ENCODE measurements around the gene PELI2.

The PELI2 gene

DNA sequence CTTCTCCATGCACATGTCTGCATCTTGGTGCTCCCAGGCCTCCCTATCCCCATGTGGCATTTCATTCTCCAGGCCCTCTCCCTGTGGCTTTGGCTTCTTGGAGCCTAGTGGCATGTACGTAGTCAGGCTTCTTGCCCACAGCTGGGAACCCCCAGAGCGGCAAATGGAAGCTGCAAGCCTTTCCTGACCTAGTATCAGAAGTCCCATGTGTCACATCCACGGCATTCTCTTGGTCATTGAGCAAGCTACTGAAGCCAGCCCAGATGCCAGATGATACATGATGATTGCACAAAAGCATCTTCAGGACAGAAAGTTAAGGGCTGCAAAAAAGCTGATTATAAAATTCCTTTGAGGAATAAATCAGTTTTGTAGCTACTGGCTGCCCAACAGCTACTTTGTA lies 154.9 kb downstream of the PELI2 start:
- FAIRE-seq = no peak
- no peak for TF ChIP-seq POLR2AphosphoS5 (IDR thresholded peaks at IDR 0.05; ENCODE audit: low read depth, low read length)

DNA sequence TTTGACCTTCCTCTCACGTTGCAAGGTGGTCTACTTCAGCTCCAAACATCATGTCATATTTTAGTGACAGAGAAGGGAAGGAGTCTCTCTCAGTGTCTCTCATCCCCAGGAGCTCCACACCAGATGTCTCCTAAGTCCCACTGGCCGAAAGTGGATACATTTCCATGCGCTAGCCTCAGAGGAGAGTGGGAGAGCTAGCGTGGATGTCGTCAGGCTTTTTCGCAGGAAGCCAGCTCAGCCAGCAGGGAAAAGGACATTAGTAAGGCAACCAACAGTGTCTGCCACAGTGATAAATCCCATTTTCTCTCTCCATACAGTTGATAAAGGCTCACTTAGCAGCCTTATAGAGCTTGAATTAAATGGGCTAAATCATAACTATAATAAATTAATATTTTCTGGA lies 155.7 kb downstream of the PELI2 start:
- DNase-seq (ENCODE audit: insufficient read length) = no peak

More for the DNA sequence above, 154.9 kb downstream of the PELI2 start:
- DNase-seq (ENCODE audit: insufficient read length) = no peak

DNA sequence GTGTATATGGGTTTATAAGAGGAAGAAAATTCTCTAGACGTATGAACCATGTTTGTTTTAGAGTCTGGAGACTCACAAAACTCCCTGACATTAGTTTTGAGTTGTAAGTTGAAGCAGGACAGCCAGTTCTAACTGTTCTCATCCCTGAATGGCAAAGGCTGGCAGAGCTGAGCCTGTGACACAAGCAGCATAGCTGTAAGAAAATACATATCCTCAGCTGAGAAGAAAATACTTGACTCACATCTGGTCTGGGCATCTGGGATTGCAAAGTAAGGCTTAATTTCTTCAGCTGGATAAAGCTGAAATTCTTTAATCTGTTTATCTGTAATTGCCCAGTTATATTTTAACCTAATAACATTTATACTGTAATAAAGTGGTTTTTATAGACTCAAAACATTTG lies 156.3 kb downstream of the PELI2 start:
- TF ChIP-seq POLR2AphosphoS5 (IDR thresholded peaks at IDR 0.05; ENCODE audit: low read depth, low read length) (no peak), POLR2A (IDR thresholded peaks at IDR 0.05; ENCODE audit: low read depth, low read length) (no peak), TAF1 (IDR thresholded peaks at IDR 0.05; ENCODE audit: borderline replicate concordance, low read depth, low read length) (no peak)
- FAIRE-seq (no peak), DNase-seq (ENCODE audit: insufficient read length) (no peak)

More for the DNA sequence above, 155.7 kb downstream of the PELI2 start:
- no peak for TF ChIP-seq POLR2A (IDR thresholded peaks at IDR 0.05; ENCODE audit: low read depth, low read length)
- no peak for TF ChIP-seq TAF1 (IDR thresholded peaks at IDR 0.05; ENCODE audit: borderline replicate concordance, low read depth, low read length)
- no peak for TF ChIP-seq POLR2AphosphoS5 (IDR thresholded peaks at IDR 0.05; ENCODE audit: low read depth, low read length)
- no peak for FAIRE-seq

DNA sequence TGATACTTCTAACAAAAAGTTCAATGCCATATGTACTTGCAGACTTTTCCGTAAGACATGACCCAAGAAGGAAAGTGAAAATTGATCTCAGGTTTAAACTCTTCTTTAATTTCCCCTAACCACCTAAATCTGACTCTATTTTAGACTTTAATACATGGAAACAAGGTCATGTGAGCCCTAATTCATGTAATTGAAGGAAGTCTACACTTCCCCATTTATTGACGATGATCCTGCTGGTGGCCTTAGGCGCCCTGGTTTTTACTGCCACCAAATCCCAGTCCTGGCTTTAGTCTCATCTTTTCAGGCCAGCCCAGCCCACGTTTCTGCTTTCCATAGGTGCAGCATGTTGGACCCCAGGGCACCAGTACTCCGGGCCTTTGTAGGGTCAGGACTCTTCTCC lies 157.9 kb downstream of the PELI2 start:
- TF ChIP-seq POLR2A (IDR thresholded peaks at IDR 0.05; ENCODE audit: low read depth, low read length) (no peak), TAF1 (IDR thresholded peaks at IDR 0.05; ENCODE audit: borderline replicate concordance, low read depth, low read length) (no peak)
- DNase-seq (ENCODE audit: insufficient read length) (no peak), FAIRE-seq (no peak)

DNA sequence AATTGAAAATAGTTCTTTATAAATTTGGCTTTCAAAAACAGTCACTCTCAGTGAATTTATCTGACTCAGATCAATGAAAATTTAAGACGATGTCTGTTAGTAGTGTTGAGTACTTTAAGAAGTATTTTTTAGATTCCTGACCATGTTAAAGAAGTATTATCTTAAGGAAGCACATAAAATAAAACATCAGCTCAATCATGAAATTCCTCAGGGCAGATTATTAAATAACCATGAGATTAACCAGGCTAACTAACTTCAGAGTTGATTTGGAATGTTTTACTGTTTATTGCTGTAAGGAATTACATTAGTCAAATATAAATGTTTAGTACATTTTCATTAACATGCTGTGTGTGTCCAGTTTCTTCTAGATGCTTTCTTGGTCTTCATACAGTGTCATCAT lies 160.2 kb downstream of the PELI2 start:
- FAIRE-seq (no peak), DNase-seq (ENCODE audit: insufficient read length) (no peak)
- TF ChIP-seq POLR2AphosphoS5 (IDR thresholded peaks at IDR 0.05; ENCODE audit: low read depth, low read length) = no peak
- no peak for TF ChIP-seq TAF1 (IDR thresholded peaks at IDR 0.05; ENCODE audit: borderline replicate concordance, low read depth, low read length)
- no peak for TF ChIP-seq POLR2A (IDR thresholded peaks at IDR 0.05; ENCODE audit: low read depth, low read length)

DNA sequence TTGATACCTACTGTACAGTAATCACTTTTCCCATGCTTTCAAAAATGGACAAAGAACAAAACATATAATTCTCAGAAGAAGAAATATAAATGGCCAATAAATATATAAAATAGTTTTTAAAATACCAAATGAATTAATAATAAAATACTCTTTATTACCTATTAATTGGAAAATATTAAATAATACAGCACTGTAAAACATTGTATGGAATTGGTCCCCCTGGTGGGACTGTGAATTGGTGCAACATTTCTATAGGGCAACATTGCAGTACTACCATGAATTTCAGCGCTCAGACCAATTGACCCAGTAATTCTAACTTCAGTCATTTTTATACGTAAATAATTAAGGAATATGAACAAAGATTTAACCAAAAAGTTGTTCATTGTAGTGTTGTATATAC lies 162.6 kb downstream of the PELI2 start:
- FAIRE-seq (no peak), DNase-seq (ENCODE audit: insufficient read length) (no peak)
- TF ChIP-seq POLR2AphosphoS5 (IDR thresholded peaks at IDR 0.05; ENCODE audit: low read depth, low read length) (no peak), POLR2A (IDR thresholded peaks at IDR 0.05; ENCODE audit: low read depth, low read length) (no peak), TAF1 (IDR thresholded peaks at IDR 0.05; ENCODE audit: borderline replicate concordance, low read depth, low read length) (no peak)

DNA sequence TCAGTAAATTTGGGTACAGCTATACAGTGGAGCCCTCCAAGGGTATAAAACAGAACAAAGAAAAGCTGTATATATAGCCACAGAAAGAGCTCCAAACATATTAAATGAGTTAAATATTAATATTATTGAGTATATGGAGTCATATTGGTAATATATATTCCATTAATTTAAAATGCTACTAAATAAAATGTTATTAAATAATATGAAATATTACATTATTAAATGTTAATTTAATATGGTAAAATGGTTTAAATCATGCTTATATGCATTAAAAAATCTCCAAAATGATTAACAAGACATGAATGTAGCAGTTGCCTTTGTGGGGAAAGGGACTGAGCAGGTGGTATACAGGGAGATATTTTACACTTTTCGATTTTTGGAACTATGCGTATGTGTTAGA lies 164.0 kb downstream of the PELI2 start:
- FAIRE-seq (no peak), DNase-seq (ENCODE audit: insufficient read length) (no peak)
- TF ChIP-seq POLR2A (IDR thresholded peaks at IDR 0.05; ENCODE audit: low read depth, low read length) (no peak), POLR2AphosphoS5 (IDR thresholded peaks at IDR 0.05; ENCODE audit: low read depth, low read length) (no peak), TAF1 (IDR thresholded peaks at IDR 0.05; ENCODE audit: borderline replicate concordance, low read depth, low read length) (no peak)

DNA sequence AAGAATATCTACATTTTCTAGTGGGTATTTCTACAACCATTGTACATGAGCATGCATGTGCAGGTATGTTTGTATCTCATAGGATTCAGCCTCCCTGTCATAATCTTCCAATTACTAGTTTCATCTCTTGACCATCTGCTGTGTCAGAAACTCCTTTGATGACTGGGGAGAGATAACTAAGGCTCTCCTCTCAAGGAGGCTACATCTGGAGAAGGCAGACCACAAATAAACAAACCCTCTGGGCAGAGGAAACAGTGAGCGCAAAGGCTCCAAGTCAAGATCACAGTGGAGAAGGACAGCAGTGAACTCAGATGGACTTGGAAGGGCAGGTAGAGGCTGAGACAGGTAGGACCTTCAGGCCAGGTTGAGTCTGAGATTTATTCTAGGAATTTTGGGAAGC lies 166.4 kb downstream of the PELI2 start:
- FAIRE-seq (no peak), DNase-seq (ENCODE audit: insufficient read length) (no peak)
- TF ChIP-seq TAF1 (IDR thresholded peaks at IDR 0.05; ENCODE audit: borderline replicate concordance, low read depth, low read length) (no peak), POLR2A (IDR thresholded peaks at IDR 0.05; ENCODE audit: low read depth, low read length) (no peak)

DNA sequence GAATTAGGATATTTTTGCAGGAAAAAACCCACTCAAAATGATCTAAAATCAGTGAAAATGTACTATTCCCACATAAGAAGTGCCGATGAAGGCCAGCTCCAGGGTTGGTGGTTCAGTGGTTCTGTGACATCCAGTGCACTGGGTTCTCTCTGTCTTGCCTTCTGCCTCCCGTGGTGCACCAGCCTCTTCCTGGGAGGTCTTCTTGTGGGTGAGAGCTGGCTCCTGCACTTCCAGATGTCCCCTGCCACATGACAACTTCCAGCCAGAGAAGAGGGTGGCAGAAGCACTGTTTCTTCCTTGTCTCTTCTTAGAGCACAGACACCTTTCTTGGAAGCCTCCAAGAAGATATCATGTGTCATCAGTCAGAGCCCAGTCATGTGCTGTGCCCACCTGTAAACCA lies 170.9 kb downstream of the PELI2 start:
- no peak for FAIRE-seq
- TF ChIP-seq POLR2AphosphoS5 (IDR thresholded peaks at IDR 0.05; ENCODE audit: low read depth, low read length) (no peak), TAF1 (IDR thresholded peaks at IDR 0.05; ENCODE audit: borderline replicate concordance, low read depth, low read length) (no peak), POLR2A (IDR thresholded peaks at IDR 0.05; ENCODE audit: low read depth, low read length) (no peak)
- DNase-seq (ENCODE audit: insufficient read length) = no peak

DNA sequence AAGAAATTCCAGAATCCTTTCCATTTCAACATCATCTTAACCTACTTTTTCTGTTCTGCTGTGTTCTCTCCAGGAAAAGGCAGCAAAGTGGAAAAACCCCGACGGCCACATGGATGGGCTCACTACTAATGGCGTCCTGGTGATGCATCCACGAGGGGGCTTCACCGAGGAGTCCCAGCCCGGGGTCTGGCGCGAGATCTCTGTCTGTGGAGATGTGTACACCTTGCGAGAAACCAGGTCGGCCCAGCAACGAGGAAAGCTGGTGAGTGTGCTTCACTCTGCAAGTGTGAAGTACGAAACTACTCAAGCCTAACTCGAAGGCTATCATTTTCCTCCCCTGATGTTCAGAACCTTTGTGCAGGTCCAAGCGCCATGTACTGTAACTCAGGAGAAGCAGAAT lies 172.0 kb downstream of the PELI2 start:
- TF ChIP-seq POLR2A (IDR thresholded peaks at IDR 0.05; ENCODE audit: low read depth, low read length) (no peak), POLR2AphosphoS5 (IDR thresholded peaks at IDR 0.05; ENCODE audit: low read depth, low read length) (no peak), TAF1 (IDR thresholded peaks at IDR 0.05; ENCODE audit: borderline replicate concordance, low read depth, low read length) (no peak)
- no peak for FAIRE-seq
- no peak for DNase-seq (ENCODE audit: insufficient read length)

DNA sequence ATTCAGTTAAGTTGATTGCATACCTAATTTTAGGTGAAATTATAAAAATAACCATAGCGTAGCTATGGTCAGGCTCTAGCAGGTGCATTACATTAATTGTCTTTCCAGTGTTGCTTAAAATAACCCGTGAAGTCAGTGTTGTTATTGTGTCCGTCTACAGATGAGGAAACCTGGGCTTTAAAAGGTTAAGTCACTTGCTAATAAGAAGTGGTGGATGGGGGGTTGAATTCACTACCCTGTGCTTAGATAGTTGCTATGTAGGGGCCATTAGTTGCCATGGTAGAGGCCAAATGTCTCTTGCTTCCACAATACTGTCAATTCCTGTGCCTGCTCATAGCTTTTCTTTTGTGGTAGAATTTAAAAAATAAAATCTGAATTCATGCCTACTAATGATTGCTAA lies 174.8 kb downstream of the PELI2 start:
- FAIRE-seq (no peak), DNase-seq (ENCODE audit: insufficient read length) (no peak)
- TF ChIP-seq TAF1 (IDR thresholded peaks at IDR 0.05; ENCODE audit: borderline replicate concordance, low read depth, low read length) (no peak), POLR2AphosphoS5 (IDR thresholded peaks at IDR 0.05; ENCODE audit: low read depth, low read length) (no peak), POLR2A (IDR thresholded peaks at IDR 0.05; ENCODE audit: low read depth, low read length) (no peak)

DNA sequence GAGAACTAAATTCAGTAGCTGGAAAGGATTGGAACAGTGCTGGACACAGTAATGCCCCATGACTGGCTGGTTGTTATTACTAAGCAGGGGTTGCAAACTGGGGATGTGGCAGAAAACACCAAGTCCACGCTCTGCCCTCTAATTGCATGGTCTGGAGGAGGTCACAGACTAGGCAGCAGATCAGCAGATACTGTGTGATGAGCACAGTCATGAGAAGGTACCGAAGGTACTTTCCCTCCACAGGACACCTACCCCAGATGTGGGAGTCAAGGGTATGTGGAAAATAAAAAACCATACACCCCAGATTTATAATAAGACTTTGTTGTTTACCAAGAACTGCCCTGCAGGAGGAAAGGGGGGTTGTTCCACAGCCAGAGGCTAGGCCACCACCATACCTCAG lies 175.3 kb downstream of the PELI2 start:
- FAIRE-seq = no peak
- TF ChIP-seq POLR2AphosphoS5 (IDR thresholded peaks at IDR 0.05; ENCODE audit: low read depth, low read length) = no peak
- no peak for TF ChIP-seq TAF1 (IDR thresholded peaks at IDR 0.05; ENCODE audit: borderline replicate concordance, low read depth, low read length)
- TF ChIP-seq POLR2A (IDR thresholded peaks at IDR 0.05; ENCODE audit: low read depth, low read length) = no peak
- DNase-seq (ENCODE audit: insufficient read length) = no peak

DNA sequence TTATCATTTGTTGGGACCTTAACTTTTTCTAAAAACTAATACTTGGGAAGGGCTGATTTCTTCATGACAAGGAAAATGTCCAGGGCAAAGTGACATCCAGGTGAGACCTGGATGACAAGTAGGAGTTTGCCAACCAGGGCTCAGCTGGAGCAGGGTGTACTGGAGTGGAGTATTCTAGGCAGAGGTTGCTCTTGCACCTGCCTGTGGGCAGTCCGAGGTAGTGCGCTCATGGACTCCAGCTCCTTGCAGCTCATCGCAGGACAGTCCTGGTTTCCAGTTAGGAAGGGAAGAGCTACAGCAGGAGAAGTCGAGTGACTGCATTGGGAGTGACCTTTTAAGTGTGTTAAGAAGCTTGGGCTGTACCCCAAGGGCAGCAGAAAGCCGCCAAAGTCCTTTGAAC lies 175.9 kb downstream of the PELI2 start:
- no peak for TF ChIP-seq POLR2AphosphoS5 (IDR thresholded peaks at IDR 0.05; ENCODE audit: low read depth, low read length)
- no peak for TF ChIP-seq TAF1 (IDR thresholded peaks at IDR 0.05; ENCODE audit: borderline replicate concordance, low read depth, low read length)
- no peak for TF ChIP-seq POLR2A (IDR thresholded peaks at IDR 0.05; ENCODE audit: low read depth, low read length)
- FAIRE-seq (no peak), DNase-seq (ENCODE audit: insufficient read length) (no peak)
